Left lung (tissue), 14 donors: ENCODE results near the gene POP4. TPM values are rescaled to one million over a fixed set of nuclear protein-coding genes. Genes with fewer than 3 reads are reported as not detected.
A peak's percentile ranks its signal among the peaks of the same experiment; 100 is the strongest.
"Not testable (repeated sequence)": the region's sequence is repeated elsewhere in the genome, so short reads cannot be mapped to it uniquely, and the experiment has no call there.

Source experiments
- ATAC-seq: fragments of 200-7000 bp; cut with Tn5 transposase; one replicate; pipeline ENCODE4 v1.9.1; 2020; ENCODE audit warnings: moderate library complexity
- DNase-seq, 4 donors: peaks; one replicate each; pipeline ENCODE4 v3.0.0-alpha.2; 2013 to 2020
- H3K27ac ChIP-seq, 2 donors: fragments of 200-600 bp; sonication (generic) in 1 of 2; one replicate each; pipeline versions ENCODE4 v1.5.0 to v1.8.0; 2020 to 2021
- H3K27me3 ChIP-seq, 2 donors: fragments of 200-600 bp; sonication (generic) in 1 of 2; one replicate each; pipeline versions ENCODE4 v1.5.0 to v1.8.0; 2020 to 2021
- H3K36me3 ChIP-seq, 2 donors: fragments of 200-600 bp; sonication (generic) in 1 of 2; one replicate each; pipeline versions ENCODE4 v1.5.0 to v1.8.0; 2020 to 2021
- H3K4me1 ChIP-seq, 2 donors: fragments of 200-600 bp; one replicate each; pipeline ENCODE4 v1.8.0; 2021
- H3K4me3 ChIP-seq, 2 donors: fragments of 200-600 bp; sonication (generic) in 1 of 2; one replicate each; pipeline versions ENCODE4 v1.5.0 to v1.8.0; 2020 to 2021; ENCODE audit warnings: mild to moderate bottlenecking in 1 of 2
- H3K9me3 ChIP-seq, 2 donors: fragments of 200-600 bp; sonication (generic) in 1 of 2; one replicate each; pipeline versions ENCODE4 v1.5.0 to v1.8.0; 2020 to 2021
- intact Hi-C, 2 donors: fragments of 100-400 bp; cut with DNase I; formaldehyde crosslinking; loops; one replicate each; pipeline versions ENCODE4 v1.11.2 to v1.14.2; 2022
- long read RNA-seq, 12 donors: library from polyadenylated mRNA in 2 of 12; unstranded in 2 of 12; transcript quantifications; one replicate each; pipeline ENCODE4 v2.0.0 and lab custom pipeline, GENCODE V29; 2019 to 2026
- polyA plus RNA-seq, 6 donors: library from polyadenylated mRNA; unstranded; fragments of 120-200 nt; gene quantifications; one replicate each; pipeline ENCODE4 v1.2.1, GENCODE V29; 2013; ENCODE audit not compliant: insufficient read length in 6 of 6
- total RNA-seq, 2 donors: library from RNA; stranded (reverse); fragmentation: NEBNext Ultra II Directional; extraction: Animal tissue kit (Norgen Biotek cat#: 25700); gene quantifications; one replicate each; pipeline ENCODE4 v1.2.1, GENCODE V29; 2021
- TF ChIP-seq, protein P1 (sequence below), 2 donors: fragments of 200-600 bp; sonication (generic) in 1 of 2; IDR thresholded peaks; one replicate each; pipeline versions ENCODE4 v1.5.0 to v1.8.0; 2021; ENCODE audit warnings: antibody characterized with exemption in 2 of 2
- donor health status: DM: no; HTN: yes; CAD: no.
- donor health status: DM: no; HTN: no; CAD: no.

POP4 gene, protein sequence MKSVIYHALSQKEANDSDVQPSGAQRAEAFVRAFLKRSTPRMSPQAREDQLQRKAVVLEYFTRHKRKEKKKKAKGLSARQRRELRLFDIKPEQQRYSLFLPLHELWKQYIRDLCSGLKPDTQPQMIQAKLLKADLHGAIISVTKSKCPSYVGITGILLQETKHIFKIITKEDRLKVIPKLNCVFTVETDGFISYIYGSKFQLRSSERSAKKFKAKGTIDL
- 10 to 100 TPM; 49.2 to 66.9 TPM for total RNA-seq
- 10 to 100 TPM; 51.2 to 56.6 (median 54.4) TPM for polyA plus RNA-seq
- long read RNA-seq, donor 1, transcript POP4-202 (7 exons, 3,385 nt) = major isoform, 13 of 19 reads
- long read RNA-seq, donor 1, partial matches to known transcripts = 0 of 19 reads
- long read RNA-seq, donor 1, other reads (novel, unspliced or antisense) = 0 of 19 reads
- long read RNA-seq, donor 2, transcript POP4-202 (7 exons, 3,385 nt) = major isoform, 7 of 8 reads
- long read RNA-seq, donor 2, partial matches to known transcripts = 0 of 8 reads
- long read RNA-seq, donor 2, other reads (novel, unspliced or antisense) = 0 of 8 reads
- long read RNA-seq, donor 3, transcript POP4-202 (7 exons, 3,385 nt) = major isoform, 16 of 17 reads
- long read RNA-seq, donor 3, partial matches to known transcripts = 0 of 17 reads
- long read RNA-seq, donor 3, other reads (novel, unspliced or antisense) = 0 of 17 reads
- long read RNA-seq, donor 4, transcript POP4-202 (7 exons, 3,385 nt) = major isoform, 29 of 32 reads
- long read RNA-seq, donor 4, partial matches to known transcripts = 2 of 32 reads
- long read RNA-seq, donor 4, other reads (novel, unspliced or antisense) = 1 of 32 reads
- long read RNA-seq, donor 5, transcript POP4-202 (7 exons, 3,385 nt) = major isoform, 20 of 21 reads
- long read RNA-seq, donor 5, partial matches to known transcripts = 0 of 21 reads
- long read RNA-seq, donor 5, other reads (novel, unspliced or antisense) = 0 of 21 reads
- long read RNA-seq, donor 6, transcript POP4-202 (7 exons, 3,385 nt) = major isoform, 21 of 22 reads
- long read RNA-seq, donor 6, partial matches to known transcripts = 0 of 22 reads
- long read RNA-seq, donor 6, other reads (novel, unspliced or antisense) = 0 of 22 reads
- long read RNA-seq, donor 7, partial matches to known transcripts = 0 of 6 reads
- long read RNA-seq, donor 7, other reads (novel, unspliced or antisense) = 0 of 6 reads
- long read RNA-seq, donor 8, transcript POP4-202 (7 exons, 3,385 nt) = major isoform, 5 of 5 reads
- long read RNA-seq, donor 8, partial matches to known transcripts = 0 of 5 reads
- long read RNA-seq, donor 8, other reads (novel, unspliced or antisense) = 0 of 5 reads
- long read RNA-seq, donor 9 = 0 reads
- long read RNA-seq, donor 10, transcript POP4-202 (7 exons, 3,385 nt) = major isoform, 68 of 76 reads
- long read RNA-seq, donor 10, partial matches to known transcripts = 5 of 76 reads
- long read RNA-seq, donor 10, other reads (novel, unspliced or antisense) = 0 of 76 reads
- long read RNA-seq, donor 11 = 0 reads
- long read RNA-seq, donor 12, transcript POP4-202 (7 exons, 3,385 nt) = major isoform, 8 of 8 reads
- long read RNA-seq, donor 12, partial matches to known transcripts = 0 of 8 reads
- long read RNA-seq, donor 12, other reads (novel, unspliced or antisense) = 0 of 8 reads

DNA sequence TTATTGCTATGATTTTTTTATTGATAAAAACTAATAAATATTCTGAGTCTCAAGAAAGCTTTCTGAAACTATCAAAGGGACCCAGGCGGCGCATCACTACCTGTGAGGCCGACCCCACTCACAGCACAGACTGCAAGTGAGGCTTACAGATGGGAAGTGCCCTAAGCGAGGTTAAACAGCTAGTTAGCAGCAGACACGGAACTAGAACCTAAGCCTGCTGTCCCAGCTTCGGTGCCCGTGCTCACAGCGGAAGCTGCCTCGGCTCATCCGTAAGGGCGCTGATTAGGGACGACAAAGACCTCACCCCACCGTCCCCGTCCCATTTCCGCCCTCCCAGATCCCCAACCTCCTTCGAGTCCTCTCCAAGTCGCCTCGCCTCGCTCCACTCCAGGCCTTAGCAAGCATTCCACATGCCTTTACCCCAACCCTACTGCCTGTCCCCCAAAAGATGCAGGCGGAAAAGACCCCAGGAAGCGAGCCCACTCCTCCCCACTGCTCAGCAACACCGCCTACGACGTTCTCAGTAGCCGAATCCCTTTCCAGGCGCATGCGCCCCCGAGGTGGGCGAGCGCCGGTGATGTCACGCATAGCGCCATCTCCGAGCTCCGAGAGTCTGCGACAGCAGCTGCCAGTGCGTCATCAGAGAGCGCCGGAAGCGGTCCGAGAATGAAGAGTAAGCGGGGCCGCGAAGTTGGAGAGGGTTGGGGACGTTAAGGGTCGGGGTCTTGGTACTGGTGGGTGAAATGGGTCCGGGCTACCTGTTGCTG lies at the start of gene POP4:
Gene POP4 (plus strand): TSS at position 631 of the 767 bp plus-strand sequence. CDS start 36 bp downstream, at position 667.
- peak within 1 kb of the TSS; percentile 61 to 62 for H3K4me3 ChIP-seq
- intact Hi-C loops = loop anchor here in 1 of 2 donors (5.0 kb wide), 1 partner anchor 106 kb away; no protein-coding TSS in a partner anchor
- no peaks in the 10 kb centered on the region for H3K9me3 ChIP-seq
- TF ChIP-seq, protein P1, sequence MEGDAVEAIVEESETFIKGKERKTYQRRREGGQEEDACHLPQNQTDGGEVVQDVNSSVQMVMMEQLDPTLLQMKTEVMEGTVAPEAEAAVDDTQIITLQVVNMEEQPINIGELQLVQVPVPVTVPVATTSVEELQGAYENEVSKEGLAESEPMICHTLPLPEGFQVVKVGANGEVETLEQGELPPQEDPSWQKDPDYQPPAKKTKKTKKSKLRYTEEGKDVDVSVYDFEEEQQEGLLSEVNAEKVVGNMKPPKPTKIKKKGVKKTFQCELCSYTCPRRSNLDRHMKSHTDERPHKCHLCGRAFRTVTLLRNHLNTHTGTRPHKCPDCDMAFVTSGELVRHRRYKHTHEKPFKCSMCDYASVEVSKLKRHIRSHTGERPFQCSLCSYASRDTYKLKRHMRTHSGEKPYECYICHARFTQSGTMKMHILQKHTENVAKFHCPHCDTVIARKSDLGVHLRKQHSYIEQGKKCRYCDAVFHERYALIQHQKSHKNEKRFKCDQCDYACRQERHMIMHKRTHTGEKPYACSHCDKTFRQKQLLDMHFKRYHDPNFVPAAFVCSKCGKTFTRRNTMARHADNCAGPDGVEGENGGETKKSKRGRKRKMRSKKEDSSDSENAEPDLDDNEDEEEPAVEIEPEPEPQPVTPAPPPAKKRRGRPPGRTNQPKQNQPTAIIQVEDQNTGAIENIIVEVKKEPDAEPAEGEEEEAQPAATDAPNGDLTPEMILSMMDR (IDR thresholded peaks at IDR 0.05) = no peak
- DNase-seq (peak; percentile 98 to 99 (median 98)), ATAC-seq (peak; percentile 96)
- no peaks in the 10 kb centered on the region for H3K27me3 ChIP-seq
- peak within 1 kb of the TSS; percentile 93 to 95 for H3K27ac ChIP-seq
- peaks cover 0 to 20% of the 10 kb centered on the region in 2 donors for H3K36me3 ChIP-seq
- peaks cover 7 to 21% of the 10 kb centered on the region in 2 donors for H3K4me1 ChIP-seq

DNA sequence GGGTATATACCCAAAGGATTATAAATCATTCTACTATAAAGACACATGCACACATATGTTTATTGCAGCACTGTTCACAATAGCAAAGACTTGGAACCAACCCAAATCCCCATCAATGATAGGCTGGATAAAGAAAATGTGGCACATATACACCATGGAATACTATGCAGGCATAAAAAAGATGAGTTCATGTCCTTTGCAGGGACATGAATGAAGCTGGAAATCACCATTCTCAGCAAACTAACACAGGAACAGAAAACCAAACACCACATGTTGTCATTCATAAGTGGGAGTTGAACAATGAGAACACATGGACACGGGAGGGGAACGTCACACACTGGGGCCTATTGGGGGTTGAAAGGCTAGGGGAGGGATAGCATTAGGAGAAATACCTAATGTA lies 47.0 kb upstream of the POP4 start:
- Histone ChIP-seq H3K9me3 (peaks cover 0 to 44% of the 10 kb centered on the region in 2 donors), H3K27me3 (peaks cover 0 to 13% of the 10 kb centered on the region in 2 donors)
- ATAC-seq, DNase-seq, intact Hi-C loops, H3K27ac ChIP-seq, H3K4me1 ChIP-seq, H3K36me3 ChIP-seq, H3K4me3 ChIP-seq: not testable (repeated sequence)

DNA sequence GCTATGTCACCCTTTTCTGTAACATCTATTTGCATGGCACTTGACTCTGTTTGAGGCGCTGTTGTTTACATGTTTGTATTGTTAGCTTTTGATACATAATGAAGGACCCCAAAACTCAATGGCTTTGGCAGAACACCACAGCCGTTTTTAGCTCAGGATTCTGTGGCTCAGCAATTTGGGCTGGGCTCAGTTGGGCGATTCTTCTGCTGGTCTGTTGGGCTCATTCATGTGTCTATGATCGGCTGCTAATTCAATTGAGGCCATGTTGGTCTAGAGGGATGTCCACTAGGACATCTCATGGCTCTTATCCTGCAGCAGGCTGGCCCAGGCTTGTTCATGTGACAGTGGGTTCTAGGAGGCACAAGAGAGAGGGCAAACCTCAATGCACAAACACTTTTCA lies 46.3 kb upstream of the POP4 start:
- TF ChIP-seq, protein P1 (IDR thresholded peaks at IDR 0.05) = no peak
- Histone ChIP-seq H3K4me1 (no peaks in the 10 kb centered on the region), H3K9me3 (peaks cover 0 to 38% of the 10 kb centered on the region in 2 donors), H3K4me3 (no peak overlapping the region), H3K27ac (no peak overlapping the region), H3K36me3 (no peaks in the 10 kb centered on the region), H3K27me3 (peaks cover 0 to 19% of the 10 kb centered on the region in 2 donors)
- intact Hi-C loops = no loop called here
- DNase-seq = no peak
- no peak for ATAC-seq

DNA sequence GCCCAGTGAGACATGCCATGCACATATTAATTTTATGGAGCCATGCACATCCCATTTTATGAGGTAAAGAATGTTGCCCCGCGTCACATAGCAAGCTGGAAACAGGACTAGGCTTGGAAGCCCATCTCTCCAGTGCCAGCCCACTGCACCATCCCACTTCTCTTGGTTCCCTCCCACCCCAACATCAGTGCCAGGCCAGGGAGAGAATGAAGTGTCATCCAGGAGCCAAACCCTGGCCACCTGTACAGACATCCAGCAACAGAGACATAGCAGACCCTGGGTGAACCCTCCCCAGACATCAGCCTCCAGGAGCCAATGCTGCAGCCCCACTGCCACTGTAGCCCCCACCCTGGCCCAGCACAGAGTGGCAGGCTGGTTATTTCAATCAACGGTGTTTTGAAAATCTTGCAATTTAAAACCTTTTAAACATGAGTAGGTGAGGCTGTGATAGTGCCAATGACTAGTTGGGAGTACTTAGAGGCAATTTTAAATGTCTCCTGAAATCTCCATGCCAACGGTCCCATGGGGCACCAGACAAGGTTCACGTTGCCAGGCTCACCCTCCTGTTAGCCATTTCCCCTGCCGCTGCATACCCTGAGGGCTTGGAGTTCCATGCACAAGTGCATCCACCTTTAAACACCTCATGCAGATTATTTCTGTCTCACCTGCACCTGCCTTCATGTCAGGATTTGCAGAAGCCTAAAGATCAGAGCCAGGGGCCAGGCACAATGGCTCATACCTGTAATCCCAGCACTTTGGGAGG lies 45.6 kb upstream of the POP4 start:
- H3K9me3 ChIP-seq = peaks cover 0 to 38% of the 10 kb centered on the region in 2 donors
- H3K36me3 ChIP-seq = no peaks in the 10 kb centered on the region
- TF ChIP-seq, protein P1 (IDR thresholded peaks at IDR 0.05) = no peak
- H3K27me3 ChIP-seq = peaks cover 0 to 26% of the 10 kb centered on the region in 2 donors
- no peak overlapping the region for H3K27ac ChIP-seq
- no peaks in the 10 kb centered on the region for H3K4me1 ChIP-seq
- no peak overlapping the region for H3K4me3 ChIP-seq
- no peak for ATAC-seq
- intact Hi-C loops = no loop called here
- no peak for DNase-seq
